HEK293 (cell line): ENCODE measurements around the gene TMEM271.

Experiments used
- BCL11B ChIP-seq: fragments of 450-650 bp; formaldehyde crosslinking; IDR thresholded peaks from 2 replicates; pipeline ENCODE4 v1.5.1; 2016; ENCODE audit warnings: low read depth, missing biosample characterization, missing genetic modification characterization
- GFI1B ChIP-seq: fragments of 450-650 bp; formaldehyde crosslinking; IDR thresholded peaks from 2 replicates; pipeline ENCODE4 v1.5.1; 2016; ENCODE audit warnings: missing biosample characterization, missing genetic modification characterization
- KLF1 ChIP-seq: fragments of 450-650 bp; formaldehyde crosslinking; IDR thresholded peaks from 2 replicates; pipeline ENCODE4 v1.5.1; 2016; ENCODE audit warnings: missing biosample characterization, missing genetic modification characterization
- KLF7 ChIP-seq: fragments of 450-650 bp; formaldehyde crosslinking; IDR thresholded peaks from 2 replicates; pipeline ENCODE4 v1.5.1; 2016; ENCODE audit warnings: missing biosample characterization, missing genetic modification characterization, borderline replicate concordance
- KLF8 ChIP-seq: fragments of 450-650 bp; formaldehyde crosslinking; IDR thresholded peaks from 2 replicates; pipeline ENCODE4 v1.5.1; 2016; ENCODE audit warnings: missing biosample characterization, missing genetic modification characterization
- MEIS1 ChIP-seq: sonication (generic); formaldehyde crosslinking; IDR thresholded peaks from 2 replicates; pipeline ENCODE4 v1.8.1; 2022; ENCODE audit warnings: missing genetic modification reagents, mild to moderate bottlenecking, borderline replicate concordance
- OVOL3 ChIP-seq: fragments of 450-650 bp; formaldehyde crosslinking; IDR thresholded peaks from 2 replicates; pipeline ENCODE4 v1.5.1; 2016; ENCODE audit warnings: missing biosample characterization, missing genetic modification characterization
- PRDM1 ChIP-seq: fragments of 450-650 bp; formaldehyde crosslinking; IDR thresholded peaks from 2 replicates; pipeline ENCODE4; 2016; ENCODE audit warnings: missing biosample characterization, missing genetic modification characterization
- ZFP69B ChIP-seq: fragments of 450-650 bp; formaldehyde crosslinking; IDR thresholded peaks from 2 replicates; pipeline ENCODE4 v1.5.1; 2016; ENCODE audit warnings: missing biosample characterization, missing genetic modification characterization
- ZNF132 ChIP-seq: fragments of 450-650 bp; formaldehyde crosslinking; IDR thresholded peaks from 2 replicates; pipeline ENCODE4 v1.5.1; 2017; ENCODE audit warnings: missing biosample characterization, missing genetic modification characterization, borderline replicate concordance
- ZNF140 ChIP-seq: fragments of 450-650 bp; formaldehyde crosslinking; IDR thresholded peaks from 2 replicates; pipeline ENCODE4 v1.5.1; 2016; ENCODE audit warnings: missing biosample characterization, missing genetic modification characterization
- ZNF146 ChIP-seq: fragments of 450-650 bp; formaldehyde crosslinking; IDR thresholded peaks from 2 replicates; pipeline ENCODE4 v1.5.1; 2016; ENCODE audit warnings: missing biosample characterization, missing genetic modification characterization
- ZNF2 ChIP-seq: fragments of 450-650 bp; formaldehyde crosslinking; IDR thresholded peaks from 2 replicates; pipeline ENCODE4 v1.5.1; 2016; ENCODE audit warnings: missing biosample characterization, missing genetic modification characterization
- ZNF23 ChIP-seq: fragments of 450-650 bp; formaldehyde crosslinking; IDR thresholded peaks from 2 replicates; pipeline ENCODE4 v1.5.1; 2016; ENCODE audit warnings: missing biosample characterization, missing genetic modification characterization, borderline replicate concordance
- ZNF324 ChIP-seq: fragments of 450-650 bp; formaldehyde crosslinking; IDR thresholded peaks from 2 replicates; pipeline ENCODE4 v1.5.1; 2016; ENCODE audit warnings: missing biosample characterization, missing genetic modification characterization
- ZNF341 ChIP-seq: fragments of 450-650 bp; formaldehyde crosslinking; IDR thresholded peaks from 2 replicates; pipeline ENCODE4; 2016; ENCODE audit warnings: low read depth, missing biosample characterization, missing genetic modification characterization
- ZNF354C ChIP-seq: fragments of 450-650 bp; formaldehyde crosslinking; IDR thresholded peaks from 2 replicates; pipeline ENCODE4 v1.5.1; 2016; ENCODE audit warnings: missing biosample characterization, missing genetic modification characterization, low read depth, borderline replicate concordance
- ZNF473 ChIP-seq: fragments of 450-650 bp; formaldehyde crosslinking; IDR thresholded peaks from 2 replicates; pipeline ENCODE4 v1.5.1; 2017; ENCODE audit warnings: missing biosample characterization, missing genetic modification characterization
- ZNF521 ChIP-seq: fragments of 450-650 bp; formaldehyde crosslinking; IDR thresholded peaks from 2 replicates; pipeline ENCODE4 v1.5.1; 2017; ENCODE audit warnings: missing biosample characterization, mild to moderate bottlenecking, missing genetic modification characterization
- ZNF529 ChIP-seq: fragments of 450-650 bp; formaldehyde crosslinking; IDR thresholded peaks from 2 replicates; pipeline ENCODE4 v1.5.1; 2017; ENCODE audit warnings: missing genetic modification characterization, missing biosample characterization; ENCODE audit not compliant: insufficient replicate concordance
- ZNF555 ChIP-seq: fragments of 450-650 bp; formaldehyde crosslinking; conservative IDR thresholded peaks from 2 replicates; pipeline ENCODE4 v1.5.1; 2017; ENCODE audit warnings: missing biosample characterization, mild to moderate bottlenecking, missing genetic modification characterization, inconsistent platforms
- ZNF585B ChIP-seq: fragments of 450-650 bp; formaldehyde crosslinking; IDR thresholded peaks from 2 replicates; pipeline ENCODE4 v1.5.1; 2016; ENCODE audit warnings: missing biosample characterization, missing genetic modification characterization
- ZNF596 ChIP-seq: fragments of 450-650 bp; IDR thresholded peaks from 2 replicates; pipeline ENCODE4 v1.5.0; 2018; ENCODE audit warnings: missing biosample characterization, mild to moderate bottlenecking, missing genetic modification characterization, moderate library complexity
- ZNF747 ChIP-seq: fragments of 450-650 bp; formaldehyde crosslinking; IDR thresholded peaks from 2 replicates; pipeline ENCODE4 v1.5.1; 2016; ENCODE audit warnings: missing biosample characterization, missing genetic modification characterization
- ZNF76 ChIP-seq: fragments of 450-650 bp; formaldehyde crosslinking; IDR thresholded peaks from 2 replicates; pipeline ENCODE4; 2016; ENCODE audit warnings: low read depth, missing biosample characterization, missing genetic modification characterization, borderline replicate concordance
- ZNF785 ChIP-seq: fragments of 450-650 bp; formaldehyde crosslinking; IDR thresholded peaks from 2 replicates; pipeline ENCODE4 v1.5.1; 2016; ENCODE audit warnings: missing biosample characterization, missing genetic modification characterization
- ZNF830 ChIP-seq: fragments of 450-650 bp; IDR thresholded peaks from 2 replicates; pipeline ENCODE4 v1.5.0; 2018; ENCODE audit warnings: missing biosample characterization, missing genetic modification characterization, low read depth, mild to moderate bottlenecking, moderate library complexity
- TF ChIP-seq, protein P1 (sequence below): fragments of 450-650 bp; formaldehyde crosslinking; IDR thresholded peaks from 2 replicates; pipeline ENCODE4 v1.5.1; 2016; ENCODE audit warnings: missing biosample characterization, missing genetic modification characterization
- TF ChIP-seq, protein P2 (sequence below): fragments of 450-650 bp; formaldehyde crosslinking; IDR thresholded peaks from 2 replicates; pipeline ENCODE4 v1.5.1; 2016; ENCODE audit warnings: missing biosample characterization, missing genetic modification characterization
- TF ChIP-seq, protein P3 (sequence below): fragments of 450-650 bp; formaldehyde crosslinking; IDR thresholded peaks from 2 replicates; pipeline ENCODE4 v1.5.1; 2016; ENCODE audit warnings: missing biosample characterization, missing genetic modification characterization

TMEM271 gene

DNA sequence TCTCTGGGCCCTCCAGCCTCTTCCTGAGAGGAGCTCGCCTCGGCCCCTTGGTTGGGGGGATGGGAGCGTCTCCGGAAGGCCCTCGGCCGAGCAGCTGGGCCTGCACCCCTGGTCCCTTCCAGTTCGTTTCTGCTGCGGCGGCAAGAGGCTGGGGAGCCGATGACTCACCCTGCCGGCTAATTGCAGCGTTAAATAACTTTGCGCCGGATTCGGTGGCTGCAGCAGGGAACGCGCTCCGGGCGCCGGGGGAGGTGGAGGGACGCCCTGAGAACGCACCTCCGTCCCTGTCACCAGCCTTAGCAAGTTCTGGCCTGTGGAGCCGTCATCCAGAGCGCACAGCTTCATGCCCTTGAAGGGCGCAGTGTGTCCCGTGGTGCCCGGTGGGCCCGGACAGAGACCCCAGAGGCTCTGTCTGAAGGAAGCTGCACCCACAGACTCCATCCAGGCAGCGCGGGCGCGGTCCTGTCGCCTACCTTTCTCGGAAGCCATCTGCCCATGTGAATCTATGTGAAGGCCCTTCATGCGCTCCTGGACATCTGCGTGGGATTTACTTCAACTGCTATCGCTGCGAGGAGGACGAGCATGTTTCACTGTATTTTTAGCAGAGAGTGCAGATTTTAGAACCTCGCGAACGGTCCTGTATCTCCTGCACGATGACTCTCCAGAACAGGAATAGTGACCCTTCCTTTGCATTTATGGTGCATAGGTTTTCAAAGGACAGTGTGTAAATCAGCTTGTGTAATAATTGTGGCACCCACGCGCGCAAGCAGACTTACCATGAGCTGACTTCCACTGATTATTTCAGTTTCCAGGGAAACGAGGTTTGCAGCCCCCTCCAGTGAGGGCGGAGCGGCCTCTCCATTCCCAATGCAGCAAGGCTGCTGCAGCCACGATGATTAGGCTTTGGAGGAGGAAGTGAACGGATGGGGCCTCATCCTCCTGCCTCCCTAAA lies 1.7 kb upstream of the TMEM271 start (continued):
- TF ChIP-seq, protein P1, sequence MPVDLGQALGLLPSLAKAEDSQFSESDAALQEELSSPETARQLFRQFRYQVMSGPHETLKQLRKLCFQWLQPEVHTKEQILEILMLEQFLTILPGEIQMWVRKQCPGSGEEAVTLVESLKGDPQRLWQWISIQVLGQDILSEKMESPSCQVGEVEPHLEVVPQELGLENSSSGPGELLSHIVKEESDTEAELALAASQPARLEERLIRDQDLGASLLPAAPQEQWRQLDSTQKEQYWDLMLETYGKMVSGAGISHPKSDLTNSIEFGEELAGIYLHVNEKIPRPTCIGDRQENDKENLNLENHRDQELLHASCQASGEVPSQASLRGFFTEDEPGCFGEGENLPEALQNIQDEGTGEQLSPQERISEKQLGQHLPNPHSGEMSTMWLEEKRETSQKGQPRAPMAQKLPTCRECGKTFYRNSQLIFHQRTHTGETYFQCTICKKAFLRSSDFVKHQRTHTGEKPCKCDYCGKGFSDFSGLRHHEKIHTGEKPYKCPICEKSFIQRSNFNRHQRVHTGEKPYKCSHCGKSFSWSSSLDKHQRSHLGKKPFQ (tag by site-specific recombination), result no peak
- TF ChIP-seq, protein P2, sequence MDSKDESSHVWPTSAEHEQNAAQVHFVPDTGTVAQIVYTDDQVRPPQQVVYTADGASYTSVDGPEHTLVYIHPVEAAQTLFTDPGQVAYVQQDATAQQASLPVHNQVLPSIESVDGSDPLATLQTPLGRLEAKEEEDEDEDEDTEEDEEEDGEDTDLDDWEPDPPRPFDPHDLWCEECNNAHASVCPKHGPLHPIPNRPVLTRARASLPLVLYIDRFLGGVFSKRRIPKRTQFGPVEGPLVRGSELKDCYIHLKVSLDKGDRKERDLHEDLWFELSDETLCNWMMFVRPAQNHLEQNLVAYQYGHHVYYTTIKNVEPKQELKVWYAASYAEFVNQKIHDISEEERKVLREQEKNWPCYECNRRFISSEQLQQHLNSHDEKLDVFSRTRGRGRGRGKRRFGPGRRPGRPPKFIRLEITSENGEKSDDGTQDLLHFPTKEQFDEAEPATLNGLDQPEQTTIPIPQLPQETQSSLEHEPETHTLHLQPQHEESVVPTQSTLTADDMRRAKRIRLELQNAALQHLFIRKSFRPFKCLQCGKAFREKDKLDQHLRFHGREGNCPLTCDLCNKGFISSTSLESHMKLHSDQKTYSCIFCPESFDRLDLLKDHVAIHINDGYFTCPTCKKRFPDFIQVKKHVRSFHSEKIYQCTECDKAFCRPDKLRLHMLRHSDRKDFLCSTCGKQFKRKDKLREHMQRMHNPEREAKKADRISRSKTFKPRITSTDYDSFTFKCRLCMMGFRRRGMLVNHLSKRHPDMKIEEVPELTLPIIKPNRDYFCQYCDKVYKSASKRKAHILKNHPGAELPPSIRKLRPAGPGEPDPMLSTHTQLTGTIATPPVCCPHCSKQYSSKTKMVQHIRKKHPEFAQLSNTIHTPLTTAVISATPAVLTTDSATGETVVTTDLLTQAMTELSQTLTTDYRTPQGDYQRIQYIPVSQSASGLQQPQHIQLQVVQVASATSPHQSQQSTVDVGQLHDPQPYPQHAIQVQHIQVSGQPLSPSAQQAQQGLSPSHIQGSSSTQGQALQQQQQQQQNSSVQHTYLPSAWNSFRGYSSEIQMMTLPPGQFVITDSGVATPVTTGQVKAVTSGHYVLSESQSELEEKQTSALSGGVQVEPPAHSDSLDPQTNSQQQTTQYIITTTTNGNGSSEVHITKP (tag by site-specific recombination), result peak; percentile 29; the same call in 1 of the 2 replicates
- TF ChIP-seq ZNF354C, result no peak
- no peak for TF ChIP-seq OVOL3 (tag by site-specific recombination)
- TF ChIP-seq ZNF747 (tag by site-specific recombination), result no peak
- TF ChIP-seq ZNF132, result no peak
- TF ChIP-seq KLF1, result no peak
- TF ChIP-seq ZNF830 (tag by site-specific recombination), result no peak
- TF ChIP-seq ZNF146 (tag by site-specific recombination), result no peak
- peak; percentile 16; the same call in 1 of the 2 replicates for TF ChIP-seq KLF8 (tag by site-specific recombination)
- TF ChIP-seq ZNF341 (tag by site-specific recombination), result 0 out of 2 replicates have a peak, but pooled peaks have one; percentile 15
- no peak for TF ChIP-seq ZNF23
- TF ChIP-seq ZNF555, result no peak
- no peak for TF ChIP-seq KLF7 (tag by site-specific recombination)
- 0 out of 2 replicates have a peak, but pooled peaks have one; percentile 19 for TF ChIP-seq ZNF76
- no peak for TF ChIP-seq ZNF529 (tag by site-specific recombination)
- TF ChIP-seq MEIS1 (CRISPR knock-in tag), result no peak
- no peak for TF ChIP-seq ZNF140
- TF ChIP-seq GFI1B (tag by site-specific recombination), result no peak
- TF ChIP-seq ZFP69B (tag by site-specific recombination), result no peak; the same call in 1 of the 2 replicates
- no peak for TF ChIP-seq ZNF596 (tag by site-specific recombination)
- no peak for TF ChIP-seq ZNF785
- TF ChIP-seq, protein P3, sequence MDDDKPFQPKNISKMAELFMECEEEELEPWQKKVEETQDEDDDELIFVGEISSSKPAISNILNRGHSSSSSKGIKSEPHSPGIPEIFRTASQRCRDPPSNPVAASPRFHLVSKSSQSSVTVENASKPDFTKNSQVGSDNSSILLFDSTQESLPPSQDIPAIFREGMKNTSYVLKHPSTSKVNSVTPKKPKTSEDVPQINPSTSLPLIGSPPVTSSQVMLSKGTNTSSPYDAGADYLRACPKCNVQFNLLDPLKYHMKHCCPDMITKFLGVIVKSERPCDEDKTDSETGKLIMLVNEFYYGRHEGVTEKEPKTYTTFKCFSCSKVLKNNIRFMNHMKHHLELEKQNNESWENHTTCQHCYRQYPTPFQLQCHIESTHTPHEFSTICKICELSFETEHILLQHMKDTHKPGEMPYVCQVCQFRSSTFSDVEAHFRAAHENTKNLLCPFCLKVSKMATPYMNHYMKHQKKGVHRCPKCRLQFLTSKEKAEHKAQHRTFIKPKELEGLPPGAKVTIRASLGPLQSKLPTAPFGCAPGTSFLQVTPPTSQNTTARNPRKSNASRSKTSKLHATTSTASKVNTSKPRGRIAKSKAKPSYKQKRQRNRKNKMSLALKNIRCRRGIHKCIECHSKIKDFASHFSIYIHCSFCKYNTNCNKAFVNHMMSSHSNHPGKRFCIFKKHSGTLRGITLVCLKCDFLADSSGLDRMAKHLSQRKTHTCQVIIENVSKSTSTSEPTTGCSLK (tag by site-specific recombination), result no peak
- TF ChIP-seq PRDM1, result no peak
- no peak for TF ChIP-seq ZNF2 (tag by site-specific recombination)
- TF ChIP-seq ZNF521 (tag by site-specific recombination), result no peak
- no peak for TF ChIP-seq ZNF473 (tag by site-specific recombination)
- TF ChIP-seq ZNF585B (tag by site-specific recombination), result no peak
- no peak for TF ChIP-seq ZNF324
- no peak for TF ChIP-seq BCL11B (tag by site-specific recombination)
